OCI-LY3 (cell line): ENCODE measurements around the gene ADCY4.

Experiments
- CTCF ChIP-seq: fragments of 200-600, 300-600 bp; sonication (generic); IDR thresholded peaks from 2 replicates; pipeline ENCODE4 v1.5.1; 2014; ENCODE audit warnings: antibody characterized with exemption, low read length, low read depth
- EZH2phosphoT487 ChIP-seq: fragments of 200-600 bp; shearing (Covaris generic); IDR thresholded peaks from 2 replicates; pipeline ENCODE4 v1.6.1; 2018; ENCODE audit warnings: antibody characterized with exemption, mixed run types, low read depth

- no peak for TF ChIP-seq CTCF
- TF ChIP-seq EZH2phosphoT487, result no peak
Observed at GRCh38 chr14:24315243-24315806, 19.5 kb downstream of the ADCY4 start.
